ENCODE data around the gene TNFRSF13B.

Gene TNFRSF13B

GRCh38 chr17:16954521-16954920, 17.4 kb downstream of the TNFRSF13B start:
- FAIRE-seq = no peak
- no peak for TF ChIP-seq POLR2A (IDR thresholded peaks at IDR 0.05; ENCODE audit: low read depth, low read length)
- DNase-seq (ENCODE audit: insufficient read length, low spot score) = no peak

- DNase-seq (ENCODE audit: insufficient read length, low spot score) = no peak
- no peak for TF ChIP-seq POLR2A (IDR thresholded peaks at IDR 0.05; ENCODE audit: low read depth, low read length)
- FAIRE-seq = no peak
Observed at GRCh38 chr17:16953841-16954240, 18.1 kb downstream of the TNFRSF13B start.

GRCh38 chr17:16953347-16953746, 18.6 kb downstream of the TNFRSF13B start:
- DNase-seq (ENCODE audit: insufficient read length, low spot score) = no peak
- no peak for FAIRE-seq
- TF ChIP-seq POLR2A (IDR thresholded peaks at IDR 0.05; ENCODE audit: low read depth, low read length) = no peak

- no peak for FAIRE-seq
- no peak for DNase-seq (ENCODE audit: insufficient read length, low spot score)
- no peak for TF ChIP-seq POLR2A (IDR thresholded peaks at IDR 0.05; ENCODE audit: low read depth, low read length)
Observed at GRCh38 chr17:16952401-16952800, 19.5 kb downstream of the TNFRSF13B start.

- no peak for FAIRE-seq
- no peak for TF ChIP-seq POLR2A (IDR thresholded peaks at IDR 0.05; ENCODE audit: low read depth, low read length)
Observed at GRCh38 chr17:16950488-16950887, 21.4 kb downstream of the TNFRSF13B start.

GRCh38 chr17:16948587-16949376, 23.1 kb downstream of the TNFRSF13B start:
- TF ChIP-seq POLR2A (IDR thresholded peaks at IDR 0.05; ENCODE audit: low read depth, low read length) = no peak
- no peak for FAIRE-seq
- no peak for DNase-seq (ENCODE audit: insufficient read length, low spot score)

More at GRCh38 chr17:16950488-16950887, 21.4 kb downstream of the TNFRSF13B start:
- no peak for DNase-seq (ENCODE audit: insufficient read length, low spot score)

GRCh38 chr17:16947470-16947869, 24.4 kb downstream of the TNFRSF13B start:
- DNase-seq (ENCODE audit: insufficient read length, low spot score) (no peak), FAIRE-seq (no peak)
- TF ChIP-seq POLR2A (IDR thresholded peaks at IDR 0.05; ENCODE audit: low read depth, low read length) = no peak

GRCh38 chr17:16945663-16946218, 26.2 kb downstream of the TNFRSF13B start:
- DNase-seq (ENCODE audit: insufficient read length, low spot score) (no peak), FAIRE-seq (no peak)
- no peak for TF ChIP-seq POLR2A (IDR thresholded peaks at IDR 0.05; ENCODE audit: low read depth, low read length)

GRCh38 chr17:16945136-16945482, 26.8 kb downstream of the TNFRSF13B start:
- TF ChIP-seq POLR2A (IDR thresholded peaks at IDR 0.05; ENCODE audit: low read depth, low read length) = no peak
- DNase-seq (ENCODE audit: insufficient read length, low spot score) = no peak
- no peak for FAIRE-seq

GRCh38 chr17:16944334-16945135, 27.4 kb downstream of the TNFRSF13B start:
- DNase-seq (ENCODE audit: insufficient read length, low spot score) (no peak), FAIRE-seq (no peak)
- no peak for TF ChIP-seq POLR2A (IDR thresholded peaks at IDR 0.05; ENCODE audit: low read depth, low read length)

GRCh38 chr17:16943541-16944333, 28.2 kb downstream of the TNFRSF13B start:
- FAIRE-seq (no peak), DNase-seq (ENCODE audit: insufficient read length, low spot score) (no peak)
- TF ChIP-seq POLR2A (IDR thresholded peaks at IDR 0.05; ENCODE audit: low read depth, low read length) = no peak

- TF ChIP-seq POLR2A (IDR thresholded peaks at IDR 0.05; ENCODE audit: low read depth, low read length) = no peak
- FAIRE-seq (no peak), DNase-seq (ENCODE audit: insufficient read length, low spot score) (no peak)
Observed at GRCh38 chr17:16943032-16943352, 28.9 kb downstream of the TNFRSF13B start.

GRCh38 chr17:16942141-16943031, 29.5 kb downstream of the TNFRSF13B start:
- no peak for TF ChIP-seq POLR2A (IDR thresholded peaks at IDR 0.05; ENCODE audit: low read depth, low read length)
- DNase-seq (ENCODE audit: insufficient read length, low spot score) (no peak), FAIRE-seq (no peak)
